ENCODE measurements around the gene GPATCH1. TPM values are rescaled to one million over a fixed set of nuclear protein-coding genes. Genes with fewer than 3 reads are reported as not detected.

GPATCH1 gene
- total RNA-seq, 2 donors from 2014 or later = 6.5 to 6.6 TPM

GRCh38 chr19:33094436-33095067, 13.6 kb downstream of the GPATCH1 start:
- Histone ChIP-seq H3K9me3 (no peaks in the 10 kb centered on the region), H3K4me1 (ENCODE audit: control insufficient read depth in 1 of 2, low read depth in 2 of 2) (no peaks in the 10 kb centered on the region), H3K36me3 (peaks cover 61% of the 10 kb centered on the region), H3K4me3 (no peak overlapping the region), H3K27ac (no peak overlapping the region), H3K27me3 (replicated peaks; ENCODE audit: insufficient read depth) (no peaks in the 10 kb centered on the region)
- no peak for DNase-seq (ENCODE audit: low spot score)
- TF ChIP-seq CTCF (IDR thresholded peaks at IDR 0.05) = no peak
- ATAC-seq (ENCODE audit: insufficient number of reproducible peaks, low FRiP score, low read depth) = no peak

GRCh38 chr19:33096005-33096404, 15.0 kb downstream of the GPATCH1 start:
- no peaks in the 10 kb centered on the region for H3K27me3 ChIP-seq (replicated peaks; ENCODE audit: insufficient read depth)
- no peaks in the 10 kb centered on the region for H3K4me1 ChIP-seq (ENCODE audit: control insufficient read depth in 1 of 2, low read depth in 2 of 2)
- no peaks in the 10 kb centered on the region for H3K9me3 ChIP-seq
- DNase-seq (ENCODE audit: low spot score) (no peak), ATAC-seq (ENCODE audit: insufficient number of reproducible peaks, low FRiP score, low read depth) (no peak)
- H3K27ac ChIP-seq = no peak overlapping the region
- peaks cover 55% of the 10 kb centered on the region for H3K36me3 ChIP-seq
- TF ChIP-seq CTCF (IDR thresholded peaks at IDR 0.05) = no peak
- no peak overlapping the region for H3K4me3 ChIP-seq

GRCh38 chr19:33098055-33098534, 17.1 kb downstream of the GPATCH1 start:
- H3K36me3 ChIP-seq = peaks cover 51% of the 10 kb centered on the region
- no peaks in the 10 kb centered on the region for H3K4me1 ChIP-seq (ENCODE audit: control insufficient read depth in 1 of 2, low read depth in 2 of 2)
- H3K27ac ChIP-seq = no peak overlapping the region
- H3K27me3 ChIP-seq (replicated peaks; ENCODE audit: insufficient read depth) = no peaks in the 10 kb centered on the region
- DNase-seq (ENCODE audit: low spot score) (no peak), ATAC-seq (ENCODE audit: insufficient number of reproducible peaks, low FRiP score, low read depth) (no peak)
- TF ChIP-seq CTCF (IDR thresholded peaks at IDR 0.05) = no peak
- no peaks in the 10 kb centered on the region for H3K9me3 ChIP-seq
- no peak overlapping the region for H3K4me3 ChIP-seq

- no peak for ATAC-seq (ENCODE audit: insufficient number of reproducible peaks, low FRiP score, low read depth)
- Histone ChIP-seq H3K9me3 (no peaks in the 10 kb centered on the region), H3K27me3 (replicated peaks; ENCODE audit: insufficient read depth) (no peaks in the 10 kb centered on the region), H3K27ac (no peak overlapping the region), H3K36me3 (peaks cover 29% of the 10 kb centered on the region), H3K4me3 (no peak overlapping the region), H3K4me1 (ENCODE audit: control insufficient read depth in 1 of 2, low read depth in 2 of 2) (no peaks in the 10 kb centered on the region)
- DNase-seq (ENCODE audit: low spot score) = no peak
- TF ChIP-seq CTCF (IDR thresholded peaks at IDR 0.05) = no peak
Measured at GRCh38 chr19:33100894-33101644, 20.1 kb downstream of the GPATCH1 start.

GRCh38 chr19:33102893-33103292, 21.9 kb downstream of the GPATCH1 start:
- Histone ChIP-seq H3K9me3 (no peaks in the 10 kb centered on the region), H3K27ac (no peak overlapping the region), H3K27me3 (replicated peaks; ENCODE audit: insufficient read depth) (no peaks in the 10 kb centered on the region), H3K36me3 (peaks cover 28% of the 10 kb centered on the region), H3K4me1 (ENCODE audit: control insufficient read depth in 1 of 2, low read depth in 2 of 2) (no peaks in the 10 kb centered on the region), H3K4me3 (no peak overlapping the region)
- ATAC-seq (ENCODE audit: insufficient number of reproducible peaks, low FRiP score, low read depth) (no peak), DNase-seq (ENCODE audit: low spot score) (no peak)
- no peak for TF ChIP-seq CTCF (IDR thresholded peaks at IDR 0.05)

Data from thoracic aorta (tissue), 2 donors.